AG09309 (cell line): ENCODE results near the gene ZER1.

Source experiments
- DNase-seq: peaks from one replicate; pipeline ENCODE4 v3.0.0-alpha.2; 2010; ENCODE audit warnings: low read depth
- H3K4me3 ChIP-seq: 2 replicates; pipeline ENCODE4 v1.5.1; 2011; ENCODE audit warnings: mild to moderate bottlenecking, low read depth, low read length, moderate library complexity; ENCODE audit not compliant: control insufficient read depth
- TF ChIP-seq, protein P1 (sequence below): IDR thresholded peaks from 2 replicates; pipeline ENCODE4 v1.5.1; 2011; ENCODE audit warnings: mild to moderate bottlenecking, low read depth, low read length, inconsistent platforms; ENCODE audit not compliant: insufficient read depth, control insufficient read depth; ENCODE audit errors: missing control alignments

Gene ZER1

DNA sequence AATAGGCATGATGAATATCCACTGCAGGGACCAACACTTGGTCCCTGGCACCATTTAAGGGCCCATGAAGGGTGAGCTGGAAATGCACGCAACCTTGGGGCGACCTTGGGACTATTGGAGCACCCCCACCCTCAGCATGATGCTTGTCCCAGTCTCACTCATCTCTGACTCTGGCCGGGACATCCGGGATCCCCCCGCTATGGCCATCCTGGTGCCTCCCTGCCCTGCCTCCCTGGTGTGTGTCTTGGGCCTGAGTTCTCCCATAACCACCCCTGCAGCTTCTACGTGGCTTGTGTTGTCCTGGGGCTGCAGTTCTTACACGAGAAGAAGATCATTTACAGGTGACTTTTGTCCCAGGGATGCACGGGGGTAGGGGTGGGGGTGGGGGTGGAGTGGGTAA lies 53.7 kb downstream of the ZER1 start:
- no peak for DNase-seq
- H3K4me3 ChIP-seq, result no peak overlapping the region
- TF ChIP-seq, protein P1, sequence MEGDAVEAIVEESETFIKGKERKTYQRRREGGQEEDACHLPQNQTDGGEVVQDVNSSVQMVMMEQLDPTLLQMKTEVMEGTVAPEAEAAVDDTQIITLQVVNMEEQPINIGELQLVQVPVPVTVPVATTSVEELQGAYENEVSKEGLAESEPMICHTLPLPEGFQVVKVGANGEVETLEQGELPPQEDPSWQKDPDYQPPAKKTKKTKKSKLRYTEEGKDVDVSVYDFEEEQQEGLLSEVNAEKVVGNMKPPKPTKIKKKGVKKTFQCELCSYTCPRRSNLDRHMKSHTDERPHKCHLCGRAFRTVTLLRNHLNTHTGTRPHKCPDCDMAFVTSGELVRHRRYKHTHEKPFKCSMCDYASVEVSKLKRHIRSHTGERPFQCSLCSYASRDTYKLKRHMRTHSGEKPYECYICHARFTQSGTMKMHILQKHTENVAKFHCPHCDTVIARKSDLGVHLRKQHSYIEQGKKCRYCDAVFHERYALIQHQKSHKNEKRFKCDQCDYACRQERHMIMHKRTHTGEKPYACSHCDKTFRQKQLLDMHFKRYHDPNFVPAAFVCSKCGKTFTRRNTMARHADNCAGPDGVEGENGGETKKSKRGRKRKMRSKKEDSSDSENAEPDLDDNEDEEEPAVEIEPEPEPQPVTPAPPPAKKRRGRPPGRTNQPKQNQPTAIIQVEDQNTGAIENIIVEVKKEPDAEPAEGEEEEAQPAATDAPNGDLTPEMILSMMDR, result no peak

DNA sequence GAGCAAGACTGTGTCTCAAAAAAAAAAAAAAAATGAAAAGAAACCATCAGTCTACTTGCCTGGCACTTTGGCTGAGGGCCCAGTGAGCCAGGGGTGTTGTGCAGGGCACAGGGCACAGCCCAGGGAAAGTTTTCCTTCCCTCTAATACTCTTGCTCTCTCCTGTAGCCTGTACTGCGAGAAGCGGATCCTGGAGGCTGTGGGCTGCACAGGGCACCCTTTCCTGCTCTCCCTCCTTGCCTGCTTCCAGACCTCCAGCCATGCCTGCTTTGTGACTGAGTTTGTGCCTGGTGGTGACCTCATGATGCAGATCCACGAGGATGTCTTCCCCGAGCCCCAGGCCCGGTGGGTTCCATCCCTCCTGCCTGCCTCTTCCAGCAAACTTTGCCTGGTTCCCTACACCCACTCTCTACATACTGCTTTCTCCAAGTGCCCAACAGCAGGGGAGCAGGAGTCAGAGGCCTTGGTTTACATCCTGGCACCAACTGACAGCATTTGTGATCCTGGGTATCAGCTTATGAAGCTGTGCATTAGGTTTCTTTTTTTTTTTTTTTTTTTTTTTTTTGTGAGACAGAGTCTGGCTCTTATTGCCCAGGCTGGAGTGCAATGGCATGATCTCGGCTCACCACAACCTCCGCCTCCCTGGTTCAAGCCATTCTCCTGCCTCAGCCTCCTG lies 55.0 kb downstream of the ZER1 start:
- DNase-seq, result no peak
- TF ChIP-seq, protein P1, result no peak
- H3K4me3 ChIP-seq, result no peak overlapping the region

DNA sequence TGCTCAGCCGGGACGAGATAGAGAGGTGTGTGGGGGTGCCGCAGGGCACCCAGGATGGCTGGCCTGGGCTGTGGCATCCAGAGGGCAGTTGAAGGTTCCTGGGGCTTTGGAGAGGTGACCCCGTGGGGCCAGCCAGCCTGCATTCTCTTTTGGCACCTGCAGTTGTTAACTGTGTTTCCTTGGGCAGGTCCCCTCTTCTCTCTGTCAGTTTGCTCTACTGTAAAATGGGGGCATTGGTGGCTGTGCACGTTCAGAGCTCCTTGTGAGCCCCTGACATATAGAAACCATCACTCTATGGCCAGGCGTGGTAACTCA lies 56.3 kb downstream of the ZER1 start:
- TF ChIP-seq, protein P1, result no peak
- H3K4me3 ChIP-seq, result no peak overlapping the region
- DNase-seq, result no peak

DNA sequence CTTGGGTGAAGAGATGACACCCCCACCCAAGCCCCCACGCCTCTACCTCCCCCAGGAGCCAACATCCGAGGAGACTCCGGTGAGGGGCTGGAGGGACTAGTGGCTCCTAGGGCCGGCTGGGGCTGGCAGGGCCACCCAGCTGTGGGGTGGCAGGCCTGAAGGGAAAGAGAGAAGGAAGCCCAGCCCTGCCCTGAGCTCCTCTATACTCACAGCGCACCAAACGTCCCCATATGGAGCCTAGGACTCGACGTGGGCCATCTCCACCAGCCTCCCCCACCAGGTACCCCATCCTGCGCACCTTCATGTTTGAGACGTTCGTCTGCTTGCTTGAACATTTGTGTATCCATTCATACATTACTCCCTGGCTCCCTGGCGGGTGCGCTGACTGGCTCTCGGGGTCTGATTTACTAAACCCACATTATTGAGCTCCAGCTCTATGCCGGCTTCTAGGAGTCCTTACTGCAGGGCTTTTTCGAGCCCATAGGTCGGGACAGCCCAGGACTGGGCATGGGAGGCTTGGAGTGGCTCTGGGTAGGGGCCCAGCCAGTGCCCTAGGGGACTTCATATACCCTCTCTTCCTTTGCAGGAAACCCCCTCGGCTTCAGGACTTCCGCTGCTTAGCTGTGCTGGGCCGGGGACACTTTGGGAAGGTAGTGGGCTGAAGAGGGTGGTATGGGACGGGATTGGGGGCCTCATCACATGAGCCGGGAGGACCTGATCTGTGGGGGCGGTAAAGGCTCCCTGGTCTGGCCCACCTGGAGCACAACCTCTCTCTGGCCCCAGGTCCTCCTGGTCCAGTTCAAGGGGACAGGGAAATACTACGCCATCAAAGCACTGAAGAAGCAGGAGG lies 56.9 kb downstream of the ZER1 start:
- DNase-seq, result no peak
- no peak overlapping the region for H3K4me3 ChIP-seq
- TF ChIP-seq, protein P1, result no peak

DNA sequence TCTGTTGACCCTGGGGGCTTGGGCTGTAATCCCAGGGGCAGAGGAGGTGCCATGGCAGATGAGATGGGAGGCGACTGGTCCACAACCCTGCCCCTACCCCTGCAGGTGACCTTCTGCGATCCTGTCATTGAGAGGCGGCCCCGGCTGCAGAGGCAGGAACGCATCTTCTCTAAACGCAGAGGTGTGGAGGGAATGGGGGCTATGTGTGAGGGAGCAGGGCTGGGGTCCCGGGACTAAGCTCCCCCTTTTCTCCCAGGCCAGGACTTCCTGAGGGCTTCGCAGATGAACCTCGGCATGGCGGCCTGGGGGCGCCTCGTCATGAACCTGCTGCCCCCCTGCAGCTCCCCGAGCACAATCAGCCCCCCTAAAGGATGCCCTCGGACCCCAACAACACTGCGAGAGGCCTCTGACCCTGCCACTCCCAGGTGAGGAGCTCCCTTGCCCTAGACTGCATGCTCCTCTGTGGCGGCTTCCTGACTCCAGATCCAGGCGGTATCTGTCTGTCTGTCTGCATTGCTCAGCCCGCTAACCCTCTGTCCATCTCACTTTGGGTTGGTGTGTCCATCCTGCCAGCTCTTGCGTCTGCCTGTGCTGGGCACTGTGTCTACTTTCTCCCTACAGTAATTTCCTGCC lies 57.7 kb downstream of the ZER1 start:
- H3K4me3 ChIP-seq, result no peak overlapping the region
- TF ChIP-seq, protein P1, result no peak
- DNase-seq, result no peak

DNA sequence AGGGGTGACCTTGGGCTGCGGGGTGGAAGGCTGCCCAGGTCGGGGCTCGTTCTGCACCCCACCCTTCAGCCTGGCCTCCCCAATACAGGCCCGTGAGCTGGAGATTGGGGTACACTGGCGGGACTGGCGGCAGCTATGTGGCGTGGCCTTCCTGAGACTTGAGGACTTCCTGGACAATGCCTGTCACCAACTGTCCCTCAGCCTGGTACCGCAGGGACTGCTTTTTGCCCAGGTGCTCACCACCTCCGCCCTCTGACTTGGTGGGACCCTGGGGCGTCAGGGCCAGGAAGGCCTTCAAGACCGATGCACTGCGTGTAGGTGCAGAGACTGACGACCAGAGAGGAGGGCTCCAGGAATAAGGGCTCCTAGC lies 58.3 kb downstream of the ZER1 start:
- TF ChIP-seq, protein P1, result no peak
- no peak for DNase-seq

More for the DNA sequence above, 58.3 kb downstream of the ZER1 start:
- H3K4me3 ChIP-seq, result no peak overlapping the region
